Ovary (tissue), 3 donors: ENCODE measurements around the gene GALNTL6.

Experiments
- POLR2A ChIP-seq: fragments of 450-650 bp; IDR thresholded peaks from one replicate; pipeline ENCODE4 v1.6.1; 2017; ENCODE audit warnings: antibody characterized with exemption, mild to moderate bottlenecking, moderate library complexity
- TF ChIP-seq, protein P1 (sequence below), 3 donors: fragments of 450-650 bp in 2 of 3; fragments of 200-600 bp in 1 of 3; IDR thresholded peaks; one replicate each; pipeline versions ENCODE4 v1.5.1 to v1.8.0; 2016 to 2022; ENCODE audit warnings: antibody characterized with exemption in 3 of 3, mild to moderate bottlenecking in 1 of 3
- donor health status: DM: no; HTN: no; CAD: no.

DNA sequence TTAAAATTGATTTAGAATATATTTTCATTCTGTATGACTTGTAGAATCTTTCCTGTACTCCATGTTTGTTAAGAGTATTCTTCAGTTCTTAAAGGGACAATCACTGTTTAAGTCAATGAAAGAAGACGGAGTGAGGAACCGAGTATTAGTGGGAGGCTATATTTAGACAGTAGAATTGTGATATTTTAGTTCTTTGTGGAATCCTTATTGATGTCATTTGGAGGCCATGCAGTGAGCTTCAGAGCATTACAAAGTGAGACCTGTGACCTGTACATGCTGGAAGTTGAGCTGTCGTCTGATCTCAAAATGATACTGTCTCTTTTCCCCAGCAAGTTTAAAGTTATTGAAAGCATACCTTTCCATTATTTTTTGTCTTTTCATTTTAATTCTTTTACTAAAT, 394.7 kb downstream of the GALNTL6 start:
- TF ChIP-seq, protein P1, sequence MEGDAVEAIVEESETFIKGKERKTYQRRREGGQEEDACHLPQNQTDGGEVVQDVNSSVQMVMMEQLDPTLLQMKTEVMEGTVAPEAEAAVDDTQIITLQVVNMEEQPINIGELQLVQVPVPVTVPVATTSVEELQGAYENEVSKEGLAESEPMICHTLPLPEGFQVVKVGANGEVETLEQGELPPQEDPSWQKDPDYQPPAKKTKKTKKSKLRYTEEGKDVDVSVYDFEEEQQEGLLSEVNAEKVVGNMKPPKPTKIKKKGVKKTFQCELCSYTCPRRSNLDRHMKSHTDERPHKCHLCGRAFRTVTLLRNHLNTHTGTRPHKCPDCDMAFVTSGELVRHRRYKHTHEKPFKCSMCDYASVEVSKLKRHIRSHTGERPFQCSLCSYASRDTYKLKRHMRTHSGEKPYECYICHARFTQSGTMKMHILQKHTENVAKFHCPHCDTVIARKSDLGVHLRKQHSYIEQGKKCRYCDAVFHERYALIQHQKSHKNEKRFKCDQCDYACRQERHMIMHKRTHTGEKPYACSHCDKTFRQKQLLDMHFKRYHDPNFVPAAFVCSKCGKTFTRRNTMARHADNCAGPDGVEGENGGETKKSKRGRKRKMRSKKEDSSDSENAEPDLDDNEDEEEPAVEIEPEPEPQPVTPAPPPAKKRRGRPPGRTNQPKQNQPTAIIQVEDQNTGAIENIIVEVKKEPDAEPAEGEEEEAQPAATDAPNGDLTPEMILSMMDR (IDR thresholded peaks at IDR 0.05), result no peak
- TF ChIP-seq POLR2A, result no peak
